Colonic mucosa (tissue), 4 donors: ENCODE data around the gene CCM2. TPM values are rescaled to one million over a fixed set of nuclear protein-coding genes. Genes with fewer than 3 reads are reported as not detected.
A peak's percentile ranks its signal among the peaks of the same experiment; 100 is the strongest.
"Not testable (repeated sequence)": the region's sequence is repeated elsewhere in the genome, so short reads cannot be mapped to it uniquely, and the experiment has no call there.

Experiments used
- DNase-seq: peaks from one replicate; pipeline ENCODE4 v3.0.0-alpha.2; 2020
- H3K27ac ChIP-seq: fragments of 200-600 bp; one replicate; pipeline ENCODE4 v1.8.0; 2021
- H3K27me3 ChIP-seq: fragments of 200-600 bp; one replicate; pipeline ENCODE4 v1.8.0; 2021
- H3K36me3 ChIP-seq: fragments of 200-600 bp; one replicate; pipeline ENCODE4 v1.8.0; 2021
- H3K4me1 ChIP-seq: fragments of 200-600 bp; one replicate; pipeline ENCODE4 v1.8.0; 2021; ENCODE audit warnings: mild to moderate bottlenecking
- H3K4me3 ChIP-seq: fragments of 200-600 bp; one replicate; pipeline ENCODE4 v1.8.0; 2021
- H3K9ac ChIP-seq, 2 donors: one replicate each; pipeline ENCODE4 v1.7.0; 2013; ENCODE audit warnings: control low read depth in 2 of 2, low read depth in 2 of 2, low read length in 2 of 2
- H3K9me3 ChIP-seq: fragments of 200-600 bp; one replicate; pipeline ENCODE4 v1.8.0; 2021
- intact Hi-C: fragments of 100-400 bp; cut with DNase I; formaldehyde crosslinking; loops from one replicate; pipeline ENCODE4 v1.14.1; 2022
- total RNA-seq, 2 donors: library from RNA; stranded (reverse); fragmentation: NEBNext Ultra II Directional in 1 of 2; extraction: Animal tissue kit (Norgen Biotek cat#: 25700) in 1 of 2; gene quantifications; one replicate each; pipeline ENCODE4 v1.2.1, GENCODE V29; 2021
- TF ChIP-seq, protein P1 (sequence below): fragments of 200-600 bp; IDR thresholded peaks from one replicate; pipeline ENCODE4 v1.8.0; 2022; ENCODE audit warnings: antibody characterized with exemption, mild to moderate bottlenecking
- donor health status: healthy.
- donor health status: DM: no; HTN: no; CAD: no.
- donor health status: DM: no; HTN: no; CAD: no.

Gene CCM2
- total RNA-seq, 2 donors from 2014 or later: 34.8 to 38.0 TPM

DNA sequence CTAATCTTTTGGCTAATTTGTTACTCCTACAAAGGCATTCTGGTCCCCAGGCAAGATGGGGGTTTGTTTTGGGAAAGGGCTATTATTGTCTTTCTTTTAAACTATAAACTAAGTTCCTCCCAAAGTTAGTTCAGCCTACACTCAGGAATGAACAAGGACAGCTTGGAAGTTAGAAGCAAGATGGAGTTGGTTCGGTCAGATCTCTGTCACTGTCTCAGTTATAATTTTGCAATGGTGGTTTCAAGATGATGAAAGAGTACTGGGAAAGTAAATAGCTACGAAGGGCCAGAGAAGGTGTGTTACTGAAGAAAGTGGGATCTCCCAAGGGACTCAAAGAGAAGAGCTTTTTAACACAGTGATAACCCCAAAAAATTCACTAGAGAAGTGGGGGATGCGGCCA lies 10.9 kb upstream of the CCM2 start:
- no peaks in the 10 kb centered on the region for H3K36me3 ChIP-seq
- intact Hi-C loops: no loop called here
- H3K4me3 ChIP-seq: no peak overlapping the region
- H3K27me3 ChIP-seq: no peaks in the 10 kb centered on the region
- H3K9me3 ChIP-seq: no peaks in the 10 kb centered on the region
- TF ChIP-seq, protein P1, sequence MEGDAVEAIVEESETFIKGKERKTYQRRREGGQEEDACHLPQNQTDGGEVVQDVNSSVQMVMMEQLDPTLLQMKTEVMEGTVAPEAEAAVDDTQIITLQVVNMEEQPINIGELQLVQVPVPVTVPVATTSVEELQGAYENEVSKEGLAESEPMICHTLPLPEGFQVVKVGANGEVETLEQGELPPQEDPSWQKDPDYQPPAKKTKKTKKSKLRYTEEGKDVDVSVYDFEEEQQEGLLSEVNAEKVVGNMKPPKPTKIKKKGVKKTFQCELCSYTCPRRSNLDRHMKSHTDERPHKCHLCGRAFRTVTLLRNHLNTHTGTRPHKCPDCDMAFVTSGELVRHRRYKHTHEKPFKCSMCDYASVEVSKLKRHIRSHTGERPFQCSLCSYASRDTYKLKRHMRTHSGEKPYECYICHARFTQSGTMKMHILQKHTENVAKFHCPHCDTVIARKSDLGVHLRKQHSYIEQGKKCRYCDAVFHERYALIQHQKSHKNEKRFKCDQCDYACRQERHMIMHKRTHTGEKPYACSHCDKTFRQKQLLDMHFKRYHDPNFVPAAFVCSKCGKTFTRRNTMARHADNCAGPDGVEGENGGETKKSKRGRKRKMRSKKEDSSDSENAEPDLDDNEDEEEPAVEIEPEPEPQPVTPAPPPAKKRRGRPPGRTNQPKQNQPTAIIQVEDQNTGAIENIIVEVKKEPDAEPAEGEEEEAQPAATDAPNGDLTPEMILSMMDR: no peak
- H3K4me1 ChIP-seq: no peaks in the 10 kb centered on the region
- H3K27ac ChIP-seq: no peak overlapping the region
- no peak for DNase-seq
- no peak overlapping the region for H3K9ac ChIP-seq

DNA sequence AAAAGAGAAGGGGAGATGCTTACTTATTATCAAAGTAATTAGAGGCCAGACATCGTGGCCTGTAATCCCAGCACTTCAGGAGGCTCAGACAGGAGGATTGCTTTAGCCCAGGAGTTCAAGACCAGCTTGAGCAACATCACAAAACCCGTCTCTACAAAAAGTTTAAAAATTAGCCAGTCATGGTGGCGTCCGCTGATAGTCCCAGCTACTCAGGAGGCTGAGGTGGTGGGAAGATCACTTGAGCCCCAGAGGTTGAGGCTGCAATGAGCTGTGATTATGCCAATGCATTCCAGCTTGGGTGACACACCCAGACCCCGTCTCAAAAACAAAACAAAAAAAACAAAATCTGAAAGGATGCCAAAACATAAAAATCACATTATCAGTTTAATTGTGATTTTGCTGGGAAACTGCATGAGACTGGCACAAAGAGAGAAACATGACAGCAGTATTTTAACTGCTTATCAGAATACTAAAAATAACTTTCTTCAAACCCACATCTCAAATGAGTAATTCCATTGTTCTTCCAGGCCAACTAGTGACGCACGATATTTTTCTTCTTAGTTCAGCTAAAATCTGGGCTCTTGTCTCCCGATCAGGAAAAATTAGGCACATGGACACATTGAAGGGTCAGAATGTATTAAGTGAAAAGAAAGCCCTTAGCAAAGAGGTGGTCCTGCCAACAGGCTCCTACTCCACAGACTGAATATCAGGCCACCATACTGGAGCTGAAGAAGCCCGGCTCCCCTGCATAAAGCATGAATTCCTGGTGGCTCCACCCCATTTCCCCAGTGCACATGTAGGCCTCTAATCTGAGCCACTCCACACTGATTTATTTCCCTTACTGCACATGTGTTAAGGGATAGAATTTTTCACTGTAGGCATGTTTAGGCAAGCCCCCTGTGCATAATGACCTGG lies 9.6 kb upstream of the CCM2 start:
- no peak for DNase-seq
- intact Hi-C loops: no loop called here
- Histone ChIP-seq H3K9ac (no peak overlapping the region), H3K36me3 (no peaks in the 10 kb centered on the region), H3K27me3 (no peaks in the 10 kb centered on the region), H3K27ac (no peak overlapping the region), H3K4me3 (no peak overlapping the region), H3K4me1 (no peaks in the 10 kb centered on the region), H3K9me3 (no peaks in the 10 kb centered on the region)
- TF ChIP-seq, protein P1: no peak

DNA sequence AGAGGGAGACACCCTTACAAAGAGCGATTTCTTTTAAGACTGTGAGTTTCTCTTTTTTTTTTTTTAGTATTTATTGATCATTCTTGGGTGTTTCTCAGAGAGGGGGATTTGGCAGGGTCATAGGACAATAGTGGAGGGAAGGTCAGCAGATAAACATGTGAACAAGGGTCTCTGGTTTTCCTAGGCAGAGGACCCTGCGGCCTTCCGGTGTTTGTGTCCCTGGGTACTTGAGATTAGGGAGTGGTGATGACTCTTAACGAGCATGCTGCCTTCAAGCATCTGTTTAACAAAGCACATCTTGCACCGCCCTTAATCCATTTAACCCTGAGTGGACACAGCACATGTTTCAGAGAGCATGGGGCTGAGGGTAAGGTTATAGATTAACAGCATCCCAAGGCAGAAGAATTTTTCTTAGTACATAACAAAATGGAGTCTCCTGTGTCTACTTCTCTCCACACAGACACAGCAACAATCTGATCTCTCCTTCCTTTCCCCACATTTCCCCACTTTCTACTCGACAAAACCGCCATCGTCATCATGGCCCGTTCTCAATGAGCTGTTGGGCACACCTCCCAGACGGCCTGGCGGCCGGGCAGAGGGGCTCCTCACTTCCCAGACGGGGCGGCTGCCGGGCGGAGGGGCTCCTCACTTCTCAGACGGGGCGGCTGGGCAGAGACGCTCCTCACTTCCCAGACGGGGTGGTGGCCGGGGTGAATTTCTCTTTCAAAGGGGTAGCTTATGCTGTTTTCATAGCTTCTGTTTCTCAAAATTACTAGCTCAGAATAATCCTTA lies 7.8 kb upstream of the CCM2 start:
- H3K9ac ChIP-seq, H3K36me3 ChIP-seq, H3K27me3 ChIP-seq, DNase-seq, intact Hi-C loops, H3K9me3 ChIP-seq, H3K27ac ChIP-seq, H3K4me1 ChIP-seq, H3K4me3 ChIP-seq: not testable (repeated sequence)

DNA sequence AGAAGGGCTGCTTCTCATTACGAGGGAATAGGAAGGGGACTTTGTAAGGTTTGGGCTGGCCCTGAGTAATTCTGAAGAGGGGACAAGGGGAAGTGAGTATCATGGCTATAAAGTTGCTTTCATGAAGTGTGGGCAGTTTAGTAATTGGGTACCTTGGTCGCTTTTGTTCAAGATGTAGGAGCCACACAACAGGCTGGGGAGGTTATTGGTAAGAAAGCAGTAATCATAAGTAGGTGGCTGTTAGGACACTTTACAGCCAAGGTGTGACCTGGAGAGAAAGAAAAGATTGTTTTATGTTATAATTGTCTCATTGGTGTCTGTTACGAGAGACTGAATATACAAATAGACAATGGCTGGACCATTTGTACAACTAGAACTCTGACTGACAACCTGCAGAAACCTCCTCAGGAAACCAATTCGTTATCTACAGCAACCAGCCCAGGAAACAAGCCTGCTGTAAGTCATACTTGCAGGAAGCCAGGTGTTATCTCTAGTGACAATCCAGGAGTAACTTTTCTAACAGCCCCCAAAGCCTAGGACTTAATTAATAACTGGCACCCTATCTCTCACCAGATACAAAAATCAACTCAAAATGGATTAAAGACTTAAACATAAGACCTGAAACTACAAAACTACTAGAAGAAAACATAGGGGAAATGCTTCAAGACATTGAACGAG lies 5.0 kb upstream of the CCM2 start:
- no peak for DNase-seq
- TF ChIP-seq, protein P1: no peak
- Histone ChIP-seq H3K9ac (no peak overlapping the region), H3K27ac (no peak overlapping the region), H3K9me3 (no peaks in the 10 kb centered on the region), H3K4me1 (no peaks in the 10 kb centered on the region), H3K4me3 (no peak overlapping the region), H3K36me3 (no peaks in the 10 kb centered on the region), H3K27me3 (no peaks in the 10 kb centered on the region)
- intact Hi-C loops: no loop called here

DNA sequence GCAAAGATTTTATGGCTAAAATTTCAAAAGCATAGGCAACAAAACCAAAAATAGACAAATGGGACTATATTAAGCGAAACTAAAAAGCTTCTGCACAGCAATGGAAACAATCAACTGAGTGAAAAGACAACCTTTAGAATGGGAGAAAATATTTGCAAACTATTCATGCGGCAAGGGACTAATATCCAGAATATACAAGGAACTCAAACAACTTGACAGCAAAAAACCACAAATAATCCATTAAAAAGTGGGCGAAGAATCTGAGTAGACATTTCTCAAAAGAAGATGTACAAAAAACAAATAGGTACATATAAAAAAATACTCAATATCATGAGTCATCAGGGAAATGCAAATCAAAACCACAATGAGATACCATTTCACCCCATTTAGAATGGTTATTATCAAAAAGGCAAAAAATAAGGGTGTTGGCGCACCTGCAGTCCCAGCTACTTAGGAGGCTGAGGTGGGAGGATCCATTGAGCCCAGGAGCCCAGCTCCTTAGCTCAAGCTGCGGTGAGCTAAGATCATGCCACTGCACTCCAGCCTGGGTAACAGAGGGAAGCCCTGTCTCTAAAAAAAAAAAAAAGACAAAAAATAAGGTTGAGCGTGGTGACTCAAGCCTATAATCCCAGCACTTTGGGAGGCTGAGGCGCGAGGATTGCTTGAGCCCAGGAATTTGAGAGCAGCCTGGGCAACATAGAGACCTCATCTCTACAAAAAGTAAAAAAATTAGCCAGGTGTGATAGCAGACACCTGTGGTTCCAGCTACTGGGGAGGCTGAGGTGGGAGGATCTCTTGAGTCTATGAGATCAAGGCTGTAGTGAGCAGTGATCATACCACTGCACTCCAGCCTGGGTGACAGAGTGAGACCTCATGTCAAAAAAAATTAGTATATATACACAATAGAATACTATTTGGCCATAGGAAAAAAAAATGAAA lies 4.2 kb upstream of the CCM2 start:
- intact Hi-C loops: no loop called here
- Histone ChIP-seq H3K27me3 (no peaks in the 10 kb centered on the region), H3K4me1 (no peaks in the 10 kb centered on the region), H3K9me3 (no peaks in the 10 kb centered on the region), H3K36me3 (no peaks in the 10 kb centered on the region), H3K9ac (no peak overlapping the region), H3K27ac (peak overlapping the region; percentile 17), H3K4me3 (no peak overlapping the region)
- no peak for DNase-seq
- TF ChIP-seq, protein P1: no peak
